T-helper 9 cell (primary cell): ENCODE measurements around the gene SUCO.

Experiments used
- DNase-seq: peaks from one replicate; pipeline ENCODE4 v3.0.0-alpha.2; 2020

The SUCO gene

DNA sequence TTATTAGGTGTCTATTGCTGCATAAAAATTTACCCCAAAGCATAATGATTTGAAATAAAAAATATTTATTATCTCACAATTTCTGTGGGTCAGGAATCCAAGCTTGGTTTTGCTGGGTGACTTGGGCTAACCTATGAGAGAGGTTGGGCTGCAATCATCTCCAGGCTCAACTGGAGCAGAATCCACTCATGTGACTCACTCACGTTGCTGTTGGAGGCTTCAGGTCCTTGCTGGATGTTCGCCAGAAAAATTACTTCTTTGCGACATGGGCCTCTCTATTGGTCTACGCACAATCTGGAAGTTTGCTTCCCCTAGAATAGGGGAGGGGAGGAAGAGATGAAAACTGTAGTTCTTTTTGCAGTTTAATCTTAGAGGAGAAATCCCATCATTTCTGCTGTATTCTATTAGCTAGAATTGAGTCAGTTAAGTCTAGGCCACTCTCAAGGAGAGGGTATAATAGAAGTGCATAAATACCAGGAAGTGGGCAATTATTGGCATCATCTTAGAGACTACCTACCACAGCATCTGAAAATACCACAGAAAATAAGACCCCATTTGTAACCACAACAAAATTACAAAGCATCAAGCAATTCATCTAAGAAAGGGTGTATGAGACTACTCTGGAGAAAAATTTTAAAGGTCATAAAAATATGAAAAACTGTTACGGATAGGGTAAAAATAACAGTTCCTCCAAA is 120.2 kb downstream of the SUCO start:
- DNase-seq = no peak

DNA sequence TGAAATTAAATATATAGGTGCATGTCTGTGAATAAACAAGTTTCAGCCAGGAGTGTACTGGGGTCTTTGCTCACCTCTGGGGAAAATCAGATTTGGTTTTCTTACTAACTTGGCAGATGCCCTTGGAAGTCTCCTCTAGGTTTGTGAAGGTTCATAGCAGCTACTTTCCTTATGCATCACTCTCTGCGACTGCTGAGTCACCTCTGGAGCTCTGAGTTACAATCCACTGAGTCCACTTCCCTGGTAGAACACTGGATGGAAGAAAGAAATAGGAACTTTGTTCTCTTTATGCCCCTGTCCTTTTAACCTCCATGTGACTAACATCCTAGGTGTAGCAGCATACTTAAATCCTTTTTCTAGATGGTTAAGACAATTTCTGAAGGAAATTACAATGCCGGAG is 121.6 kb downstream of the SUCO start:
- DNase-seq = no peak

DNA sequence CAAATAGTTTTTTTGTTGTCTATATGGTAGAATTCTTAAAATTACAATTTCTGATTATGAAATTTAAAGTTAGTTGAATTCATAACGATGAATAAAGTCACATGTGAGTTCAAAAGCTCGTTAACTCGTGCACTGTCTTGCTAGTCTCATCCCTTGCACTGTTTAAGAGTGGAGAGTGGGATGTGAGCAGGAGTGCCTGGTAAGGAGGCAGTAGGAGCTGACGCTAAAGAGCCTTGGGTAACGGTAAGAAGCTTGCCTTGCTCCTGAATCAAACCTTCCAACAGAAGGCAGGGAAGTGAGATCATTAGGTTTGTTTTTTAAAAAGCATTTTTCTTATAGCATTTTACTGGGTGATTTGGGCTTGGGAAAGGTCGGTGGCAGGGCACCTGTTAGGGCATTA is 123.6 kb downstream of the SUCO start:
- no peak for DNase-seq

DNA sequence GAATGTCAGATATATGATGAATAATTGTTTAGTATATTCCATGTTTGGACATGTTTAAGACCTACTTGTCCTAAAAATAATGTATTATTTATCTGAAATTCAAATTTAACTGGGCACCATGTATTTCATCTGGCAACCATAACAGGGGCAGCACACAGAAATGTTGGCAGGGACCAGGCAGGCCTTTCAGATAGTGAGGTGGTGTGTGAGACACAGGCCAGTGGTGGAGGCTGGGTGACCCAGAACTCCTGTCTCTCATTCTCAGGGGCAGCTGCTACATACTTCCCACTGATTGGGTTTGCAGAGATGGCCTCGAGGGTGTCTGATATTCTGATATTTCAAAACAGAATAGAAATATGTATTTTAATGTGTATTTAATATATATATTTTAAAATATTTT is 124.6 kb downstream of the SUCO start:
- DNase-seq = no peak

DNA sequence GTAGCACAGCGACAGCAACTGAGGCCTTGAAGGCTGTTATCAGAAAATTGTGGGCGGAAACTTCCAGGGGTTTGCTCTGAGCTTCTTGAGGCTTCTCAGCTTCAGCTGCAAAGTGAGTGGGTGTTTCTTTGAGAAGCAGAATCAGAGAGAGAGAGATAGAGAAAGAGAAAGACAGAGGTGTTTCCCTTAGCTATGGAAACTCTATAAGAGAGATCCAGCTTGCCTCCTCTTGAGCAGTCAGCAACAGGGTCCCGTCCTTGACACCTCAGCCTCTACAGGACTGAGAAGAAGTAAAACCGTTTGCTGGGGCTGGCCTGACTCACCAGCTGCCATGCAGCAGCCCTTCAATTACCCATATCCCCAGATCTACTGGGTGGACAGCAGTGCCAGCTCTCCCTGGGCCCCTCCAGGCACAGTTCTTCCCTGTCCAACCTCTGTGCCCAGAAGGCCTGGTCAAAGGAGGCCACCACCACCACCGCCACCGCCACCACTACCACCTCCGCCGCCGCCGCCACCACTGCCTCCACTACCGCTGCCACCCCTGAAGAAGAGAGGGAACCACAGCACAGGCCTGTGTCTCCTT is 126.0 kb downstream of the SUCO start, which contains the start of gene FASLG:
FASLG (plus strand) TSS at position 233 of the 583 bp plus-strand sequence; CDS start at position 332, 99 bp downstream.
- no peak for DNase-seq

DNA sequence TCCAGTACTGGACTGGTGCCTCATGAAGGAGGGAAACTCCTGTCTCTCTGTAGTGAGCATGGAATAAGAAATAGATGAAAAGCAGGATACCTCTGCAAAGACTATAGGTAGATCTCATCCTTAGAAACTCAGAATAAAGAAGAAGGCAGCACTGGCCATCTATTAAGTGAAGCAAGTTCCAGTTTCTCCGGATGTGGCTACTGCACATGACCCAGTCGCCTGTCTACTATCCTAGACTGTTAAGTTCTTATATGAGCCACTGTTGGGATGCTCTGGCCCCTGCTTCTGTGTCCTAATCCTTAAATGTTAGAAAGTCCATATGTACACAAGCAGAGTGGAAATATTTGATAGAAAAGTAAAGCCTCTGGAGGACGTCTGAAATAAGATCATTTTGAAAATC is 128.2 kb downstream of the SUCO start:
- DNase-seq = no peak
